Measurements from ENCODE around the gene IPPK.

DNA sequence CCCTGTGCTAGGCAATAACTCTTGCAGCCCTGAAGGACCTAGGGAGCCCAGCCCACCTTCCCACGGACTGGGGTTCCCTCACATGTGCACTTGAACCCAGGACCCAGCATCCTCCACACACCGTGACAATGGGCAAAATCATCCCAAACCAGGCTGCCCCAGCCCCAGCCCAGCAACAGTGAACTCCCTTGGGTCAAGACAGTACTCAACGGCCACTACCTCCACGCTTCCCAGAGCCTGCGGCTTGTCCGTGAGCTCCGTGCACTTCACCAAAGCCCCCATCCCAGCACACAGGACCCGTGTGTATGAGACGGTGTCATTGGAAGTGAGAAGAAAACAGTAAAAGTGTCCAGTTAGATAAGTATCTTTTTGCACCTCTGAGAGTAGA is 55.8 kb downstream of the IPPK start:
- TF ChIP-seq CTCF (IDR thresholded peaks at IDR 0.05; ENCODE audit: low read depth, low read length, poor library complexity, severe bottlenecking) = no peak
- no peak for TF ChIP-seq EZH2phosphoT487 (IDR thresholded peaks at IDR 0.05; ENCODE audit: borderline replicate concordance, low read length)

All from DOHH2 (cell line).